HG02678 (cell line): ENCODE data around the gene PITX1.

Experiments used
- ATAC-seq: cut with Tn5 transposase; IDR thresholded peaks from one replicate; pipeline ENCODE4 v1.9.1; 2021; ENCODE audit warnings: mild to moderate bottlenecking, moderate library complexity; ENCODE audit not compliant: unreplicated experiment

Gene PITX1

GRCh38 chr5:135030123-135030955 is 3.7 kb downstream of the PITX1 start:
- no peak for ATAC-seq

GRCh38 chr5:135029477-135030122 is 4.4 kb downstream of the PITX1 start:
- ATAC-seq: no peak

GRCh38 chr5:135028791-135029476 is 5.1 kb downstream of the PITX1 start:
- ATAC-seq: no peak

DNA sequence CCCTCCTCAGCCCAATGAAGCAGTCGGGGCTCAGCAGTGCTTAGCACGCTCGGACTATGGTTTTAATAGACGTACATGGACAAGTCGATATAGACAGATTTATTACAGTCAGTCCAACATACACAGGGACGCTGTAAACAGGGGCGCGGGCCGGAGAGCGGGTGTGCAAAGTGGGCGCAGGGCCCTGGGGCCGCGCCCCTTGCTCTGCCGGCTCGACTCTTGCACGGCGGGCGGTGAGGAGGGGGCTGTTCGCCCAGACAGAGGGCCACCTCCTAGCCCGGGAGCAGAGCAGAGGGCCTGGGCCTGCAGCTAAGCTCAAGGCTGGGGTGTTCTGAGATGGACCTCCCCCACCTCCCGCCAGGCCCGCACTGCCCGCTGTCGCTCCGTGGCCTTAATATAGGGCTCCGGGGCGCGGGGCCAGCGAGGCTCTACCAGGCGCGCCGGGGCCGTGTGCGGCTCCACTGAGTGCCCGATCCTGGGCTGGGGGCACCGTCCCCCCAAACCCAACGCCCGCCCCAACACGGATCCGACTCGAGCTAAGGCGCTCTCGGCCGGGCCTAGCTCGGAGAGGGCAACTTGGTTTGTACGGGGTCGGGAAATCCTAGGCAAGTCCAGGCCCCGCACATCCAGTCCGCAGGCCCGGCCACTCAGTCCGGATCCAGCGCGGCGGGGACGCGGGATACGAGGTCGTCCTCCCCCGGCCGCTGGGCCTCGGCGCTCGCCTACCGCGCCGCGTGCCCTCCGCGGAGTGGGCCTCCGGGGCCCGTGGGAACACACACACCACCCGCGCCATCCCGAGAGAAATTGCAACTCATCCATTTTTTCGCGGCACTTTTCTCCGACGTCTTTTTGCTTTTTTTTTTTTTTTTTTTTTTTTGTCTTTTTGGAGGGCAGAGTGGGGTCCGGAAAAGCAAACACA is 6.1 kb downstream of the PITX1 start:
- no peak for ATAC-seq

- no peak for ATAC-seq
Observed at GRCh38 chr5:135027266-135027696, 6.7 kb downstream of the PITX1 start.

DNA sequence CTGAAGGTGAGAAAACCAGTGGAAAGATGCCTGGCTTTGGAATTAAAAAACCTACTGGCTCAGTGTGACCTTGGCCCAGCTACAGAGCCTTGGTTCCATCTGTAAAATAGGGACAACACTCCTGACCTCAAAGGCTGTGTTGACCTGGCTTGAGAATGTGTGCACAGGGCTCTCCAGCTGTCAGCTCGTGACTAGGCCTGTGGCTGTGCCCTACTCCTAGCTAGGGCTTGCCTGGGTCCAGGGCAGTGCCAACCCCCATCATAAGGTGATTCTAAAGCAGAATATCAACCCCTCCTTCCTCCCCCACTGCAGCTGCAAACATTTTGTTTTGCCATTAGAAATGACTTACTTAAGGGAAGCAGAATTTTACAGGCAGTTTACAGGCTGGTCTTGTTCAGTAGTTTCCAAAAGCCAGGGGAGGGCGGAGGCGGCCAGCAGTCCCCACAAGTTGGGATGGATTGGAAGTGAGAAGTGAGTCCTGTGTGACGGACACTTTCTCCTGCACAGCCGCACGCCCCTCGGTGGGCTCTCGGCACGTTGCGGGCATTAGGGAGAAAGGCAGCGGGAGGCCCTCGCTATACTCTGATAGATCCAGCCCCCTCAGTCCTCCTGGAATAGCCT is 7.3 kb downstream of the PITX1 start:
- ATAC-seq: no peak

DNA sequence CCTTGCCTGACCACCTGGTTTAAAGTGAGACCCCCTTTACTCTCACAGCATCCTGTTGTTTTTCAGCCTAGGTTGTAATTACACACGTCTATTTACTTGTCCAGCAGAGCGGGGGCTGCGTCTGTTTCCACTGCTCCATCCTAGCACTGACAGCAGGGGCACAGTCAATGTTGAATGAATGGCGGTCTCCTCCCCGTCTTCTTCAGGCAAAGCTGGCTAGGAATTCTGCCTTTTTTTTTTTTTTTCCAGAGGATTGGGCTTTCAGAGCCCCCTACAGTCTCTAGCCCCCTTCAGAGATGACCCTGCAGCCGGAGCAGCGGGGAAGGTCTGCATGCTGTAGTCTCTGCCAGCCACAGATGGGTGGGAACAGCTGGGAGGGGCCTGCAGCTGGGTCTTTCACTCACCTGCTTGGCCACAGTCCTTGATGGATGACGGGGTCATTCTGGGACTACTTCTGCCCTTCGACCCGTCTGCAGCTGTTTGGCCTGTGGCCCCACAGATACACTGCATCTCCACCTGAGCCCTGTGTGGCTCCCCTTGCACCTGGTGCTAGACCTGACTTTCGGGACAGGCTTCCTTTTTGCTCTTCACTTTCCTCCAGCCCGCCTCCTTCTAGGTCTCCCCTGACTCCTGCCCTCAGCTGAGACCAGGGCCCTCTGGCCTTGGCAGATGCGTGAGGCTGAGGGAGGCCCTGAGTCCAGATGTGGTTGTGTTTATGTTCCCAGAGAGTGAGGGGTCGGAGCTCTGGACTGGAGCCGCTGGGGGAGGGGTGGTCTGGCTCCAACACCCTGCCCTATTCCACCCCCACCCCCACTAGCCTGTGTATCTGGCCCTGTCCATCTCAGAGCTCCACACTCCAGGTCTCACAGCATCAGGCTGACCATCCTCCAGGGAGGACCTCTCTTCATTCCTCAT is 8.0 kb downstream of the PITX1 start:
- no peak for ATAC-seq

DNA sequence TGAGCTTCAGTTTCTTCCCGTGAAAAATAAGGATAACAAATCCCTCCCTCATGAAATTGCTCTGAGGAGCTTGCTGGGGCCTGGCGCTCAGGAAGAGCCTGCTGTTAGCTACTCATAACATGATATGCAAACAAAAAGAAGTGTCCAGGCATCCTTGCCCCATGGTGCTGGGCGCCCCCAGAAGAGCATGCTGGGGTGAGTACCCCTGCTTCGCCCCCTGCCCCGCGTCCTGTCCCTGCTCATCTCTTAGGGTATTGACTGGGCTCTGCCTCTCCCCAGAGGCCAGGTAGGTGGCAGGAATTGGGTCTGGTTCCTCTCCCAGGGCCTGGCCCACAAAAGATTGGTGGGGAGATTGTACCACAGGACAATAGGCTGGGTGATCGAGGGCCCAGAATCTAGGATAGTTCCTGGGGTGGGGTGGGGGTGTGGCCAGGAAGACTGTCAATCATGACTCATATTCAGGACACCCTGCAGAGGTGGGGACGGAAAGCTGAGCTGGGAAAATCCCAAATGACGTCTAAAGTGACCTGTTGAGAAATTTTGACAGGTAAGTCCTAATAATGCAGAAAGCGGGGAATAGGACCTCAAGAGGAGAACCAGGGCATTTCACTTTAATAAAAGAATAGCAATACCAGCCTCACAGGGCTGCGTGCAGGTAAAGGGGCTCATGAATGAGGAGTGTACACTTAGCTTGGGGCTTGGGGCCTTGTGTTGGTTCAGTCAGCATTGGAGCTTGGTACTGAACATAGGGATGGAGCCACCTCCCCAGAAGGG is 8.9 kb downstream of the PITX1 start:
- no peak for ATAC-seq

GRCh38 chr5:135020111-135020895 is 13.7 kb downstream of the PITX1 start:
- ATAC-seq: no peak

DNA sequence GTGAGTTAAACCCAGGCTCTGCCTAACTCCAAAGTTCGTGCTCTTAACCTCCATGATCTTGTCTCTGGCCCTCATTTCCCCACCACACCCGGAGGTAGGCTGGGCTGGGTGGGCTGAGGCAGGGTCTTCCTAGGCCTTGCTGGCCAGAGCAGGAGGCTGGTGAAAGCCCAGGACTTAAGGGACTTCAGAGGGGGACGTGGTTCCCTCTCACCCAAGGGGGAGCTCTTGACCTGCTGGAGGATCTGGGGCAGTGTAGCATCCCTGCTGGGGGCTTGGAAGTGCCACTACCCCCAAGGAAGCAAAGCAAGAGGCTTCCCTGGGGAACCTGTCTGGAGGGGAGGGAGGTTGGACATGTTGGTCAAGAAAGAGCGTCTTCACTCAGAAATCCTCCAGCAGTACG is 14.7 kb downstream of the PITX1 start:
- no peak for ATAC-seq

DNA sequence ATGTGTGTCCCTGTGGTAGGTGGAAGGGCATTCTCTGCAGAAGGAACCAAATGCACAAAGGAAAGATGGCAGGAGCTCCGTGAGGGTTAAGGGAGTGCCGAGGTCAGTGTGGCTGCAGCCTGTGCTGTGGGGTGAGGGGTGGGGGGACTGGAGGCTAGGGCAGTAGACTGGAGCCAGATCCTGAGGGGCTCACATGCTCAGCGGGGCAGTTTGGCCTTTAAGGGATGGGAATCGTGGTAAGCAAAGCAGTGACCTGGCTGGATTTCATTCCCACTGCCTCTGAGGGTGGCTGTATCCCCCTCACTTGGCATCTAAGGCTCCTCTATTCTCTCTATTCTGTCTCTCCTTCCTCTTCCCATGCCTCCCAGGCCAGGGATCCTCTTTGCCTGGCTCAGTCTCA is 15.6 kb downstream of the PITX1 start:
- no peak for ATAC-seq

- ATAC-seq: no peak
Observed at GRCh38 chr5:135016861-135017290, 17.2 kb downstream of the PITX1 start.

GRCh38 chr5:135015942-135016341 is 18.1 kb downstream of the PITX1 start:
- ATAC-seq: no peak

GRCh38 chr5:135013947-135014570 is 20.0 kb downstream of the PITX1 start:
- no peak for ATAC-seq

GRCh38 chr5:135013445-135013844 is 20.6 kb downstream of the PITX1 start:
- ATAC-seq: no peak

DNA sequence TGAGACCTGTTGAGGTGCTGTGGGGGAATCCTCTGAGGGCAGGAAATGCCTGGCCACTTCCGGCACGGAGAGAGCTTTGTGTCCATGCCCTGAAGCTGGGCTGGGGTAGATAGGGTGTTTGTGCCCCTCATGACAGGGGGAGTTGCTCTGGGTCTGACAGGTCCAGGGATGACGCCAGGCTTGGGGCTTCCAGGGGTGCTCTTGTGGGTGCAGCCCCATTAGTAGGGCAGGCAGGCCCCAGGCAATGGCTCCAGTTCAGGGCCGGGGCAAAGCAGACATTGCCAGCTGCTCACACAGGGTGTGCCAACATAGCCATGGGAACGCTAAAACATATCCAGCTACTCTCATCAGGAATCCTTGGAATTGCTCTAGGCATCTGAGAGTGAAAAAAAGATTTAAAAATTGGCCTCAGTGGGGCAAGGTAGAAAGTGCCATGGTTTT is 21.1 kb downstream of the PITX1 start:
- no peak for ATAC-seq

DNA sequence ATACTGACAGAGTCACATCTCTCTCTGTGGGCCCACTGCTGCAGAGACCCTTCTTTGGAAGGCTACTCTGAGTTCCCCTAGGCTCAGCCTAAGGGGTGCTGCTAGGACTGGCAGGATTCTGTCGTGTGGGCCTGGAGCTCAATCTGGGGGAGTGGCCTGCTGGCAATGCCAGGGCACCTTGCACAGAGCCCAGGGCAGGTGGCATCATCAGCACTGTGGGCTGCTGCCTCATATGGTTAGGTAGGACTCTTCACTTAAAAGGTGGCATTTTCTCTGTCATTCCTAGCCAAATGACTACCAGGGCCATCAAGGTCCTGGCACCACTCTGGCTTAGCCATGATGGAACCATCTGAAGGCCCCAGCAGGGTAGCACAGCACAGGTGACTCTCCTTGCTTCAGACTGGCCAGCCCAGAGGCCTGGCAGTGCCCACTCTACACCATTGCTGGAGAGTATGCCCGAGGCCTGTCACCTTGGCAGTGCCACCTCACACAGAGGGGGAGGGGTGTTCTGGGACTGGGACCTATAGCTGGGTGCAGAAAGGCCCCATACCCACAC is 21.9 kb downstream of the PITX1 start:
- no peak for ATAC-seq
